ENCODE results near the gene DZANK1. TPM values are rescaled to one million over a fixed set of nuclear protein-coding genes. Genes with fewer than 3 reads are reported as not detected.

The DZANK1 gene
- total and polyA plus RNA-seq, 2 of the 8 experiments (the other 6 are each of a cell fraction or from before 2014, with no cell fraction given), result 8.0 to 9.9 TPM

DNA sequence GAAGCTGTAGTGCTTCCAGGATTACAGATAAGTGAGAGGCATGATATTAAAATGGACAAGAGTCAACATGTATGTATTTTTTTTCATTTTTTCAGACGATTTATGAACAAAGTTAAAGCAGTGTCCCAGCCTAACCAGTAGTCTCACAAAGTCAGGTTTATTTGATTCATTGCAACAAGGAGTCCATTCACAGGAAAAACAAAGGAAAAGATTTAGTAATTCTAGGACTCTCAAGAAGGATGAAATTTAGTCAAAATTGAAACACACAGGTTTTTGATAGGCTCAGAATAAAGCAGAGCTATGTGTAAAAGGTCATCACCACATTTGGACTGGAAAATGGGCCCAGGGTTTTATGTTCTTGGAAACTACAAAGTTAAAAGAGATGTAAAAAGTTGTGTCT, 94.5 kb downstream of the DZANK1 start:
- H3K56ac ChIP-seq (replicated peaks; ENCODE audit: insufficient read length, low read depth, low read length), result no peak overlapping the region
- H4K91ac ChIP-seq (replicated peaks; ENCODE audit: insufficient read length, low read length), result no peak overlapping the region
- no peak overlapping the region for H3K4me2 ChIP-seq (ENCODE audit: insufficient read depth in 1 of 2, low read depth in 2 of 2, low read length in 2 of 2)
- CTCF ChIA-PET (ENCODE audit: partially characterized antibody), result no interaction called here
- no peak overlapping the region for H2AFZ ChIP-seq (ENCODE audit: low read length)
- H3K27me3 ChIP-seq (replicated peaks in 1 of 4; ENCODE audit: control insufficient read depth in 3 of 4, extremely low read depth in 1 of 4, insufficient read depth in 3 of 4, low read length in 3 of 4), result no peaks in the 10 kb centered on the region
- no peak overlapping the region for H3K14ac ChIP-seq (ENCODE audit: insufficient read length)
- WGBS, 2 experiments (ENCODE audit: extremely low coverage in 1 of 2, insufficient coverage in 1 of 2, insufficient read length in 1 of 2, insufficient replicate concordance in 2 of 2, low coverage in 1 of 2, low lambda C conversion rate in 2 of 2, missing lambda C conversion rate in 1 of 2), result 77% methylated on average over 1 of the region's 1 CpG; no CpG with 5 or more reads in 1 of the 2 experiments
- H3K4me1 ChIP-seq (replicated peaks in 1 of 4; ENCODE audit: control insufficient read depth in 3 of 4, insufficient read depth in 4 of 4, low read length in 3 of 4), result no peaks in the 10 kb centered on the region
- no peak overlapping the region for H3K18ac ChIP-seq (ENCODE audit: extremely low read depth, low read length)
- H3K23ac ChIP-seq (ENCODE audit: insufficient read length), result no peak overlapping the region
- H2AK5ac ChIP-seq (ENCODE audit: low read depth, low read length), result no peak overlapping the region
- H3K79me2 ChIP-seq (ENCODE audit: control insufficient read depth in 1 of 2, insufficient read depth in 2 of 2, low read length in 2 of 2), result no peaks in the 10 kb centered on the region
- no peak overlapping the region for H3K4me3 ChIP-seq (ENCODE audit: extremely low read depth in 1 of 4, insufficient read depth in 2 of 4, low read depth in 3 of 4, low read length in 4 of 4)
- H2BK15ac ChIP-seq (ENCODE audit: low read length), result no peak overlapping the region
- no peak overlapping the region for H3K27ac ChIP-seq (ENCODE audit: low read depth, low read length)
- no peak overlapping the region for H4K5ac ChIP-seq (ENCODE audit: insufficient read length, low read depth, low read length)
- no peaks in the 10 kb centered on the region for H4K20me1 ChIP-seq (replicated peaks in 1 of 2; ENCODE audit: control insufficient read depth in 1 of 2, insufficient read depth in 2 of 2, low read length in 2 of 2)
- H2BK5ac ChIP-seq (ENCODE audit: low read depth, low read length), result no peak overlapping the region
- peaks cover 0 to 2% (median 0%) of the 10 kb centered on the region in 4 experiments; a peak in 1 of 8 replicates for H3K36me3 ChIP-seq (ENCODE audit: control insufficient read depth in 2 of 4, insufficient read depth in 4 of 4, low read length in 3 of 4)
- H3K9ac ChIP-seq (replicated peaks in 1 of 4; ENCODE audit: extremely low read depth in 1 of 4, low read depth in 3 of 4, low read length in 3 of 4), result no peak overlapping the region
- H2BK12ac ChIP-seq (ENCODE audit: low read depth, low read length), result no peak overlapping the region
- H3K23me2 ChIP-seq (ENCODE audit: low read depth, low read length), result no peaks in the 10 kb centered on the region
- FAIRE-seq, result no peak
- no peak overlapping the region for H4K8ac ChIP-seq (ENCODE audit: extremely low read depth, insufficient read depth, low read length)
- POLR2A ChIA-PET (ENCODE audit: partially characterized antibody), result interaction anchor here (1.6 kb wide), 1 partner anchor 9 kb away, joined by 4 read pairs; no protein-coding TSS in a partner anchor
- DNase-seq (ENCODE audit: low read depth in 1 of 2, low spot score in 2 of 2), result no peak
- no peak overlapping the region for H3K4ac ChIP-seq (replicated peaks; ENCODE audit: insufficient read length, low read depth, low read length)
- H2BK120ac ChIP-seq (replicated peaks; ENCODE audit: low read depth, low read length), result no peak overlapping the region
- no peaks in the 10 kb centered on the region for H3K79me1 ChIP-seq (ENCODE audit: low read depth, low read length)
- H3K9me3 ChIP-seq (ENCODE audit: insufficient read depth in 2 of 2, low read depth in 1 of 2, low read length in 1 of 2), result peaks cover 0 to 10% of the 10 kb centered on the region in 2 experiments; a peak in 1 of 4 replicates
- no peak overlapping the region for H2BK20ac ChIP-seq (ENCODE audit: low read length)
- TF ChIP-seq, protein P1, sequence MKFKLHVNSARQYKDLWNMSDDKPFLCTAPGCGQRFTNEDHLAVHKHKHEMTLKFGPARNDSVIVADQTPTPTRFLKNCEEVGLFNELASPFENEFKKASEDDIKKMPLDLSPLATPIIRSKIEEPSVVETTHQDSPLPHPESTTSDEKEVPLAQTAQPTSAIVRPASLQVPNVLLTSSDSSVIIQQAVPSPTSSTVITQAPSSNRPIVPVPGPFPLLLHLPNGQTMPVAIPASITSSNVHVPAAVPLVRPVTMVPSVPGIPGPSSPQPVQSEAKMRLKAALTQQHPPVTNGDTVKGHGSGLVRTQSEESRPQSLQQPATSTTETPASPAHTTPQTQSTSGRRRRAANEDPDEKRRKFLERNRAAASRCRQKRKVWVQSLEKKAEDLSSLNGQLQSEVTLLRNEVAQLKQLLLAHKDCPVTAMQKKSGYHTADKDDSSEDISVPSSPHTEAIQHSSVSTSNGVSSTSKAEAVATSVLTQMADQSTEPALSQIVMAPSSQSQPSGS (IDR thresholded peaks at IDR 0.05; ENCODE audit: low read length), result no peak
- TF ChIP-seq CBX5 (IDR thresholded peaks at IDR 0.05; ENCODE audit: low read depth, low read length) (no peak), HDAC6 (IDR thresholded peaks at IDR 0.05; ENCODE audit: low read depth, low read length) (no peak)
